Central memory CD4-positive, alpha-beta T cell (primary cell): ENCODE data around the gene KIF1A.
"Not testable (repeated sequence)": the region's sequence is repeated elsewhere in the genome, so short reads cannot be mapped to it uniquely, and the experiment has no call there.

Experiments
- DNase-seq: peaks from one replicate; pipeline ENCODE4 v3.0.0; 2022

The KIF1A gene

GRCh38 chr2:240699835-240700234 is 120.2 kb downstream of the KIF1A start:
- DNase-seq = not testable (repeated sequence)

- DNase-seq = not testable (repeated sequence)
These were observed 121.0 kb downstream of the KIF1A start for GRCh38 chr2:240698852-240699561.

DNA sequence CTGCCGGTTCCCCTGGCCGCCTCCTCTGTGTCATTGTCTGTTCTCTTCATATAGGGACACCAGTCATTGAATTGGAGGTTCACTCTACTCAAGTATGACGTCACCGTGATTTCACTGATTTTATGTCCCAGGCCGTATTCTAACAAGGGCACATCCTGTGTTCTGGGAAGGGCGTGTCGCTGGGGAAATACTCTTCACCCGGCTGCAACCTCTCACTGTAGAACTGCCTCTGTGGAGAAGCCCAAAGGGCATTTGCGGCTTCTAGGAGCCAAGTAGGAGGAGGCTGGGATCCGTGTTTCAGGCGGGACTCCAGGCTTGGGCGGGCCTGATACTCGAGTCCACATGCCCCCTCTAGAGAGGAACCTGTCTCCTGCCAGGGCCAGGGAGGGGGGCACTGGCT is 123.5 kb downstream of the KIF1A start:
- not testable (repeated sequence) for DNase-seq

GRCh38 chr2:240695593-240695992 is 124.4 kb downstream of the KIF1A start:
- DNase-seq = not testable (repeated sequence)

GRCh38 chr2:240694304-240694703 is 125.7 kb downstream of the KIF1A start:
- not testable (repeated sequence) for DNase-seq

DNA sequence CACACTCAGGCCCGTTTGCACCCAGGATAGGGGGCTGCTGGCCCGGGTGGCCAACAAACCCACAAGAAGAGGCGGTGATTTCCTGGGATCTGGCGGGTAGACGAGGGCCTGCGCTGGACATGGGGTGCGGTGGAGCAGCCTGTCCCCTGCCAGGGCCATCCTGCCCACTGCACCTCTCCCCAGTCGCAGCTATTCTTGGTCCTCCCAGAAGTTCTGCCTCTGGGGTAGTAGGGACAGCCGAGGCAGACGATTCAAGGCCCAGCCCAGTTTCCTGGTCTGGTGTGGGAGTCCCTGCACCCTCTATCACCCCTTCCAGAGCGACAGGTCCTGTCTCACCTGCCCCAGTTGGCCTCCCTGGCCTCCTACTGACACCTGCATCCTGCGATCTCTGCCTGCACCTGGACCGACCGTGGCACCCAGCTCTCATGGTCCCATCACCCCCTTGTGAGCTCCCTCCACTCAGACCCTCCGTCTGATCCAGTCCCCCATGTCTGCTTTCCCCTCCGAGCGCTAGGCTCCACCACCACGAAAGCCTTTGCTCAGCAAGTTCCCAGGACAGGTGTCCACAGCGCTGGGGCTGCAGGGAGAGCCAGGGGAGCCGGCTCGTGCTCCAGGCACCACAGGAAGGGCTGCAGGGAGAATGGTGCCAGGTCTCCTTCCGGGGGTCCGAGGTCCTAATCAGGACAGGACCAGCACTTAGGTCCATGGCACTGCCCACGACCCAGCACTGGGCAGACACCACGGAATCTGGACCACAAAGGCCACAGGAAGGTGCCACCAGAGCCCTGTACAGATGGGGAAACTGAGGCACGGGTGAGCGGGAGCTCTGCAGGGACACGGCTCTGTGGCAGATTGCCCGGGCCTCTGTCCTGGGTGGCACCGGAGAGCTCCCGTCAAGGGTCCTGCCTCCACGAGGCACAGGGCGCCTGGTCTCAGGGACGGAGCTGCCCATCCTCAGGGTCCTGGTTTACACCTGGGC is 127.1 kb downstream of the KIF1A start:
- not testable (repeated sequence) for DNase-seq

DNA sequence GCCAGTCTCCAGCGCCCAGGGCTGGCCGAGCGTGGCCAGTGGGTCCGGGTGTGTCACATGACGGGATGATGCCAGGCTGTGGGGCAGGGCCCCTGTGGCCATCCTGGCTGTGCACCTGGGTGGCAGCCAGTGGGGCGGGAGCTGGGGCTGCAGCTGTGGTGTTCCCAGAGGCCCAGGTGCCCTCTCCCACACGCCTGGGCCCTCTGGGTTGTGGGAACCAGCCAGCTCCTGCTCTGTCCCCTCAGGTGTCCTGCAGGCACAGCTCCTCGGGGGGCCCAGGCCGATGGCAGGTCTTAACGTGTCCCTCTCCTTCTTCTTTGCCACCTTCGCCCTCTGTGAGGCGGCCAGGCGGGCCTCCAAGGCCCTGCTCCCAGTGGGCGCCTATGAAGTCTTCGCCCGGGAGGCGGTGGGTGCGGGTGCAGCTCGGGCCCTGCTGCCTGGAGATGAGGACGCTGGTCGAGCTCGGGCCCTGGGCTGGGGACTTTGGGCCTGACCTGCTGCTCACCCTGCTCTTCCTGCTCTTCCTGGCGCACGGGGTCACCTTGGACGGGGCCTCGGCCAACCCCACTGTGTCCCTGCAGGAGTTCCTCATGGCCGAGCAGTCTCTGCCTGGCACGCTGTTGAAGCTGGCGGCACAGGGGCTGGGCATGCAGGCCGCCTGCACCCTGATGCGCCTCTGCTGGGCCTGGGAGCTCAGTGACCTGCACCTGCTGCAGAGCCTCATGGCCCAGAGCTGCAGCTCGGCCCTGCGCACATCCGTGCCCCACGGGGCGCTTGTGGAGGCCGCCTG is 128.2 kb downstream of the KIF1A start, which contains the start of gene AQP12A:
AQP12A (plus strand) TSS at position 236 of the 790 bp plus-strand sequence; CDS start at position 284, 48 bp downstream.
- not testable (repeated sequence) for DNase-seq

DNA sequence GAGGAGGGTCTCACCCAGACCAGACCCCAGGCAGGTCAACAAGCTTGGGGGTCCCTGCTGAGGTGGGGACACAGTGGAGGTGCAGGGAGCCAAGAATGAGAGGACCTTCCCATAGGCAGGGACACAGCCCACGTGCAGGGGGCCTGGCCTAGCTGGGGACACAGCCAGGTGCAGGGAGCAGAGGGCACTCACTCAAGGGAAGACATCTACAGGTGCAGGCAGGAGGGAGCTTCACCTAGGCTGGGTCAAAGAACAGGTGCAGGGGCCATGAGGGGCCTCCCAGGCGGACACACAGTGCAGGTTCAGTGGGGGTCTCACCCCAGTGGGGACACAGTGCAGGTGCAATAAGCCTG is 129.0 kb downstream of the KIF1A start:
- DNase-seq = not testable (repeated sequence)

DNA sequence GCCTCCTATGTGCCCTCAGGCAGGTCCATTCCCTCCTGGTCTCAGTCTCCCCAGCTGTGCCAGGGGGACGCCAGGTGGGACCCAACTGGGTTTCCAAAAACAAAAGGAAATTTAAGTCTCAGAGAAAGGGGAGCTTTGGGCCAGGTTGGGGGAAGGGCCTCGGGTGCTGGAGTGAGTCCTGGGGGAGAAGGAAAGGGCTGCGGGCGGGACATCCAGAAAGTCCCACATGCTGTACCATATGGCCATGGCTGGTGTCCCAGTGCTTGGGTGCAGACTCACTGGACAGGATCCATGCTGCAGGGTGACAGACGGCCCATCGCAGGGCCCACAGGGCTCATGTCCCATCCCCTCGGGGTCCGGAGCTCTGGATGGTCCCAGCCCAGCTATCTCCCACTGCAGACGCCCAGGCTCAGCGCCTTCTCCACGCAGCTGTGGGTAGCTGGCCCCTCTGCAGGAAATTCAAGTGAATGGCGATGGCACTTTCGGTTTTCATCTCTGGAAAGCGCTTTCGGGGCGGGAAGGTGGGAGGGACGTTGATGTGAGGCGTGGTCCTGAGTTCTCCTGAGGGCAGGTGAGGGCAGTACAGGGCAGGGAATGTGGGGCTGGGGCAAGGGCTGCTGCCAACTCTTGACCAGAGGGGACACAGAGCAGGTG is 129.5 kb downstream of the KIF1A start:
- DNase-seq = not testable (repeated sequence)

GRCh38 chr2:240689975-240690374 is 130.0 kb downstream of the KIF1A start:
- no peak for DNase-seq

DNA sequence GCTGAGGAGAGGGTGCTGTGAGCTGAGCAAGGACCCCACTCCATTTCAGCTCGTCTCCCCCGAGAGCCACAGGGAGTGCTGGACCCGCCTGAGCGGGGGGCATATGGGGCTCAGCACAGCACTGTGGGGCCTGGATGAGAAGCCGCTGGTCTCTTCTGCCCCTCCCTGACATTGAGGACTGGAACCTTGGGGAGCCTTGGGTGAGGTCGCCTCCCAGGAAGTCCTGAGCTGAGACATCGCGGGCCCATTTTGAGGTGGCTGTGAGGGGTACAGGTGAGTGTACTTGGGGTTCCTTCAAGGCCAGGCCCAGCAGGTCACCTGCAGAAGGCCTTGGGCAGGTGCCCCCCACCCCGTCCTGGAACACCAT is 131.5 kb downstream of the KIF1A start:
- no peak for DNase-seq

DNA sequence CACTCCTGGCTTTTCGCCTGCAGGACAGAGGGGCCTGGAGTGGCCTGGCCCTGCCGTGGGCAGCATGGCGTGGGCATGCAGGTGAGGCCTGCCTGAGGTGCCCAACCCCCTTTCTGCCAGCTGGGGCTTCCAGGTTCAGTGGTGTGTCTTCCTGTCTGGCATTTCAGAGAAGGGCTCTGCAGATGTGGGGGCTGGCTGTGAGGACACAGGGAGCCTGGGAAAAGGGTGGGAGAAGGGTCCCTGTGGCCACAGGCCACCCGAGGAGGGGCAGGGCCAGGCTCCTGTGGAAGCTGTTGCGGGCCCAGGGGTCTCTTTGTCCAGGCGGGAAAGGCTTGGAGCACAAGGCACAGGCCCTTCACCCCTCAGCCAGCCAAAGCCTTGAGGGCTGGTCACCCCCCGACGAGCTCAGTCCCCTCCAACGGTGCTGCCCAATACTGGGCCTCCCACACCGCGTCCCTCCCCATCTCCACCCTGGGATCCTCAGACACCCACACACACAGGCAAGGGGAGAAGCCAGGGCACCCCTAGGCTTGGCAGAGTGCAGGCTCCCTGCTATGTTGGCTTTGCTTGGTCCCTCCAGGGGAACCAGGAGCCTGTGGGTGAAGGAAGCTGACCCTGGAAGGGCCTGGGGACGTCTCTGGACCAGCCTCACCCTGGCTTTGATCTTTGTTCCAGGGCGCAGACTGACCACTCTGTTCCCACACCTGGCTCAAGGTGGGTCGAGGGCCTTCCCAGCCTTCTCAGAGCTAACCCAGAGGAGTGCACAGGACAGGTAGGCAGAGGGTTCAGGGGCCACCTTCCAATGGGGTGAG is 132.1 kb downstream of the KIF1A start:
- no peak for DNase-seq

- no peak for DNase-seq
These were observed 132.8 kb downstream of the KIF1A start for GRCh38 chr2:240687045-240687740.

DNA sequence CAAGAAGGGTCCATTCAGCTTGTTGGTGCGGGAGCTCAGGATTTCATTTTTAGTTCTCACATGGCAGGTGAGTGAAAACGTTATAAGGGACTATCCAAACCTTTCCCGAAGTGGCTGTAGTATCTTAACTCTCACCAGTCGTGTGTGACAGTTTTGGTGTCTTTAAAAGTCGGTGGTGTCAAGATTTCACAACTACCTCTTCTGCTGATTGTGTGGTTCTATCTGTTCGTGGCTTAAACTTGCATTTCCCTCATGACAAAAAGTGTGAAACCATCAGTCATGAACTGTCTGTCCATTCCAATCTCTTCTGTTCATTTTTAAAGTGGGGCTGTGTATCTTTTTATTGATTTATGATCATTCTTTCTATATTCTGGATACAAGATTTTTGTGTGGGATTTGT is 133.6 kb downstream of the KIF1A start:
- DNase-seq = no peak

- no peak for DNase-seq
These were observed 134.1 kb downstream of the KIF1A start for GRCh38 chr2:240685771-240686371.

DNA sequence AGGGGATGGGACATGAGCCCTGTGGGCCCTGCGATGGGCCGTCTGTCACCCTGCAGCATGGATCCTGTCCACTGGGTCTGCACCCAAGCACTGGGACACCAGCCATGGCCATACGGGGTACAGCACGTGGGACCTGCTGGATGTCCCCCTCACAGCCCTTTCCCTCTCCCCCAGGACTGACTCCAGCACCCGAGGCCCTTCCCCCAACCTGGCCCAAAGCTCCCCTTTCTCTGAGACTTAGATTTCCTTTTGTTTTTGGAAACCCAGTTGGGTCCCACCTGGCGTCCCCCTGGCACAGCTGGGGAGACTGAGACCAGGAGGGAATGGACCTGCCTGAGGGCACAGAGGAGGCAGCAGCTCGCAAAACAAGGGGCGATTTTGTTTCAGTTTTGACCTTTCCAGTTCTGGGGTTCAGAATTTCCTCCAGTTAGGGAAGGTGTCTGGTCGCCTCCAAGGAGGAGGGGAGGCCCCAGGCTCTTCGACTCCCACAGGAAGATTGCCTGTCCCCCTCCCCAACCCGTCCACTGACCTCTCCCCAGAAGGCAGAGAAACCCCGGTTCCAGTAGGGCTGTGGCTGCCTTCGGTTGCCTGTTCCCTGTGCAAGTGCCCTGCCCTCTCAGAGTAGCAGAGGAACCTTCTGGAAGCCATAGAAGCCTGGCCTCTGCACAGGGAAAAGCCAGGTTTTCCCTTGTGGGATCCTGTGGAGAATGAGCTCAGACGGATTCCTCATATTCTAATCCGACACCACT is 135.9 kb downstream of the KIF1A start:
- not testable (repeated sequence) for DNase-seq

- not testable (repeated sequence) for DNase-seq
These were observed 136.6 kb downstream of the KIF1A start for GRCh38 chr2:240683329-240683979.

- not testable (repeated sequence) for DNase-seq
These were observed 137.4 kb downstream of the KIF1A start, which contains the start of gene AQP12B for GRCh38 chr2:240682431-240683224. TSS of gene AQP12B (minus strand) at chr2:240682885. CDS start at chr2:240682837, 48 bp downstream.
